Measurements from ENCODE around the gene LGALS14. TPM values are rescaled to one million over a fixed set of nuclear protein-coding genes. Genes with fewer than 3 reads are reported as not detected.

Gene LGALS14
- total RNA-seq, 1 donor from 2014 or later: 0.37 TPM

DNA sequence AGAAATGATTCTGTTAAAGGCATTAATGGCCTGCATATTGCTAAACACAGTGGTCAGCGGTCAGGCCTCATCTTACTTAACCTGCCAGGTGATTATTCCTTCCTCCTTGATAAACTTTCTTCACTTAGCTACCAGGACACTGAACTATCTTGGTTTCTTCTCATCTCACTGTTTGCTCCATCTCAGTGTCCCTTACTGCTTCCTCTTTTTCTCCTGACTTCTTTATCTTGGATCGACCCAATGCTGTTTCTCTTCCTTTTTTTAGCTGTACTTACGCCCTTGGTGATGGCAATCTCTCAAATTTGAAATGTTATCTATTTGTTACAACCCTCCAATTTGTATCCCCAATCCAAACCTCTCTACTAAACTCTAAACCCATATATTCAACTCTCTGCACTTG, 41.4 kb downstream of the LGALS14 start:
- intact Hi-C loops (cut with micrococcal nuclease): no loop called here

DNA sequence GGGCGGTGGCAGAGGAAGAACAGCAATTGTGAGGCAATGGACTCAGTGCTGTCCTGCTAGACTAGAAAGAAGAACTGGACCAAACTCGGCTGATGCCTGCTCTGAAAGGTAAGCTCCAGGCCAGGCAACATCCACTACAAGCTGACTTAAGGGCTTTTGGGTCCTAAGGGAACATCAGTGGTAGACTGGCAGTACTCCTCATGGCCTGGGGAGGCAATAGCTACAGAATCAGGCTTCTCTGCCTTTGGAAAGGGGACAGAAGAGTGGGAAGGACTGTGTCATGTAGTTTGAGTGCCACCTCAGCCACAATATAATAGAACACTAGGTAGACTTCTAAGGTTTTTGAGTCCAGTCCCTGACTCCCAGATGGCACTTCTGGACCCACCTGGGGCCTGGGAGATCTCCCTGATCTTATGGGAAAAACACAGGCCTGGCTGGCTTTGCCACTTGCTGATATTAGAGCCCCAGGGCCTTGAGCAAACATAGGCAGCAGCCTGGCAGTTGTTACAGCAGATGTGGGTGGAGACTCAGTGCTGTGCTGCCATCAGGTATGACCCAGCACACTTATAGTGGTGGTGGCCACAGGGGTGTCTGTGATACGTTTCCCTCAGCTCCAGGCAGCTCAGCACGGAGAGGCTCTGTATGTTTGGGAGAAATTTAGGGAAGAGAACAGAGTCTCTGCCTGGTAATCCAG, 42.7 kb downstream of the LGALS14 start:
- intact Hi-C loops (cut with micrococcal nuclease): no loop called here

DNA sequence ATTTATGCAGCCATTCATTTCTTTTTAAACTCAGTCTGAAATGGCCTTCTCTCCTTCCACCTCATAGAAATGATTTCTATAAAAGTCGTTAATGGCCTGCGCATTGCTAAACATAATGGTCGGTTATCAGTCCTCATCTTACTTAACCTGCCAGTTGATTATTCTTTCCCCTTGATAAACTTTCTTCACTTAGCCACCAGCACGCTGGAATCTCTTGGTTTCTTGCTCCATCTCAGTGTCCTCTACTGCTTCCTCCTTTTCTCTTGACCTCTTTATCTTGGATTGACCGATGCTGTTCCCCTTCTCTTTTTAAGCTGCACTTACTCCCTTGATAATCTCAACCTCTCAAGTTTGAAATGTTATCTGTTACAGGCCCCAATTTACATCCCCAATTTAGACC, 45.7 kb downstream of the LGALS14 start:
- intact Hi-C loops (cut with micrococcal nuclease): no loop called here

DNA sequence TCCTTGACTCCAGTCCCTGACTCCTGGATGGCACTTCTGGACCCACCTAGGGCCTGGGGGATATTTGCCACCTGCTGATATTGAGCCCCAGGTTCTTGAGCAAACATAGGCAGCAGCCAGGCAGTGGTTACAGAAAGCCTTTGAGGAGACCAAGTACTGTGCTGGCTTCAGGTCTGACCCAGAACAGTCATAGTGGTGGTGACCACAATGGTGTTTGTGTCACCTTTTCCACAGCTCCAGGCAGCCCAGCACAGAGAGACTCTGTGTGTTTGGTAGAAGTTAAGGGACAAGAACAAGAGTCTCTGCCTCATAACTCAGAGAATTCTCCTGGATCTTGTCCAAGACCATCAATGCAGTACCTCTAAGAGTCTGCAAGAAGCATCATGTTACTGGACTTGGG, 48.1 kb downstream of the LGALS14 start:
- intact Hi-C loops (cut with micrococcal nuclease): no loop called here

DNA sequence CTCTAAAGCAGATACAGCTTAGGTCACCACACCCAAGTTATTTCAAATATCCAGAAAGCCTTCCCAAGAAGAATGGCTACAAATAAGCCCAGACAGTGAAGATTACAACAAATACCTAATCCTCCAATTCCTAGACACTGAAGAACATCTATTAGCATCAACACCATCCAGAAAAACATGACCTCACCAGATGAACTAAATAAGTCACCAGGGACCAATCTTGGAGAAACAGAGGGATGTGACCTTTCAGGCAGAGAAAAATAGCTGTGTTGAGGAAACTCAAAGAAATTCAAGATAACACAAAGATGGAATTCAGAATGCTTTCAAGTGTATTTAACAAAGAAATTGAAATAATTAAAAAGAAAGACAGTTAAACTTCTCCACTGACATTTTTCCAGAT, 48.5 kb downstream of the LGALS14 start:
- intact Hi-C loops (cut with micrococcal nuclease): no loop called here

DNA sequence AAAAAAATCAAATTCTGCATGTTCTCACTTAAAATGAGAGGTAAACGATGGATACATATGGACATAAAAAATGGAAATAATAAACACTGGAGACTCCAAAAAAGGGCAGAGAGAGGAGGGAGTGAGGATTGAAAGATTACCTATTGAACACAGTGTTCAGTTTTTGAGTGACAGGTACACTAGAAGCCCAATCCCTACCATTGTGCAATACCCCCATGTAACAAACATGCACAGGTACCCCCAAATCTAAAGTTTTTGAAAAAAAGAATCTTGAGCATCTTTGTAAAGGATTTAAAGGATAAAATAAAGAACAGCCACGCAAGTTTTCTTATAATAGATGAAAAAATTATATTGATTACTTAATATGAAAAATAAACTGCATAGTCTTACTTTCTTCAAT, 50.3 kb downstream of the LGALS14 start:
- intact Hi-C loops (cut with micrococcal nuclease): no loop called here

DNA sequence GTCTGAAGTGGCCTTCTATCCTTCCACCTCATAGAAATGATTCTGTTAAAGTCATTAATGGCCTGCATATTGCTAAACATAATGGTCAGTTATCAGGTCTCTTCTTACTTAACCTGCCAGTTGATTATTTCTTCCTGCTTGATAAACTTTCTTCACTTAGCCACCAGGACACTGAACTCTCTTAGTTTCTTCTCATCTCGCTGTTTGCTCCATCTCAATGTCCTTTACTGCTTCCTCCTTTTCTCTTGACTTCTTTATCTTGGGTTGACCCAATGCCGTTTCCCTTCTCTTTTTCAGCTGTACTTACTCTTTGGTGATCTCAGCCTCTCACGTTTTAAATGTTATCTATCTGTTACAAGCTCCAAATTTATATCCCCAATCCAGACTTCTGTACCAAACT, 50.7 kb downstream of the LGALS14 start:
- intact Hi-C loops (cut with micrococcal nuclease): no loop called here

Other genes starting within 250 kb of the LGALS14 start
- 67.6 and 68.0 TPM in 2 replicates for gene TIMM50, start 223.6 kb upstream of the LGALS14 start, total RNA-seq
- 0.27 and 0.51 TPM in 2 replicates for gene DLL3, start 205.5 kb upstream of the LGALS14 start, total RNA-seq
- gene SELENOV, start 189.3 kb upstream of the LGALS14 start, total RNA-seq: not detected in 2 replicates
- gene EID2B, start 171.6 kb upstream of the LGALS14 start, total RNA-seq: 2.6 and 3.6 TPM in 2 replicates
- 15.3 and 18.2 TPM in 2 replicates for gene EID2, start 164.3 kb upstream of the LGALS14 start, total RNA-seq
- gene LGALS13, start 102.0 kb upstream of the LGALS14 start, total RNA-seq: not detected in 2 replicates
- gene LGALS16, start 48.6 kb upstream of the LGALS14 start, total RNA-seq: not detected in 2 replicates
- gene CLC, start 33.5 kb downstream of the LGALS14 start, total RNA-seq: 0.83 and 2.3 TPM in 2 replicates
- gene LEUTX, start 74.4 kb downstream of the LGALS14 start, total RNA-seq: not detected in 2 replicates
- 9.1 and 9.8 TPM in 2 replicates for gene DYRK1B, start 129.7 kb downstream of the LGALS14 start, total RNA-seq
- 292 and 309 TPM in 2 replicates for gene FBL, start 141.9 kb downstream of the LGALS14 start, total RNA-seq
- gene FCGBP, start 230.2 kb downstream of the LGALS14 start, total RNA-seq: 18.0 and 21.0 TPM in 2 replicates

Data from T-helper 1 cell treated with Interleukin-12 subunit alpha and Interleukin-12 subunit beta and Interleukin-4 antibody, amounts not matched to agents 30 ng/mL and 1 ng/mL, for 36 hours (primary cell).